Lower leg skin (tissue), 3 donors: ENCODE measurements around the gene RDH12.

Experiments used
- POLR2A ChIP-seq, 2 donors: fragments of 450-650 bp; IDR thresholded peaks; one replicate each; pipeline ENCODE4 v1.6.1; 2016 to 2017; ENCODE audit warnings: antibody characterized with exemption in 2 of 2, mild to moderate bottlenecking in 1 of 2, moderate library complexity in 1 of 2
- TF ChIP-seq, protein P1 (sequence below), 3 donors: fragments of 450-650 bp; IDR thresholded peaks; one replicate each; pipeline ENCODE4 v1.5.1; 2016; ENCODE audit warnings: antibody characterized with exemption in 3 of 3, mild to moderate bottlenecking in 3 of 3, moderate library complexity in 2 of 3

- TF ChIP-seq, protein P1, sequence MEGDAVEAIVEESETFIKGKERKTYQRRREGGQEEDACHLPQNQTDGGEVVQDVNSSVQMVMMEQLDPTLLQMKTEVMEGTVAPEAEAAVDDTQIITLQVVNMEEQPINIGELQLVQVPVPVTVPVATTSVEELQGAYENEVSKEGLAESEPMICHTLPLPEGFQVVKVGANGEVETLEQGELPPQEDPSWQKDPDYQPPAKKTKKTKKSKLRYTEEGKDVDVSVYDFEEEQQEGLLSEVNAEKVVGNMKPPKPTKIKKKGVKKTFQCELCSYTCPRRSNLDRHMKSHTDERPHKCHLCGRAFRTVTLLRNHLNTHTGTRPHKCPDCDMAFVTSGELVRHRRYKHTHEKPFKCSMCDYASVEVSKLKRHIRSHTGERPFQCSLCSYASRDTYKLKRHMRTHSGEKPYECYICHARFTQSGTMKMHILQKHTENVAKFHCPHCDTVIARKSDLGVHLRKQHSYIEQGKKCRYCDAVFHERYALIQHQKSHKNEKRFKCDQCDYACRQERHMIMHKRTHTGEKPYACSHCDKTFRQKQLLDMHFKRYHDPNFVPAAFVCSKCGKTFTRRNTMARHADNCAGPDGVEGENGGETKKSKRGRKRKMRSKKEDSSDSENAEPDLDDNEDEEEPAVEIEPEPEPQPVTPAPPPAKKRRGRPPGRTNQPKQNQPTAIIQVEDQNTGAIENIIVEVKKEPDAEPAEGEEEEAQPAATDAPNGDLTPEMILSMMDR (IDR thresholded peaks at IDR 0.05), result no peak
- TF ChIP-seq POLR2A (IDR thresholded peaks at IDR 0.05), result no peak
These were observed 27.6 kb downstream of the RDH12 start for GRCh38 chr14:67729072-67729885.
